HEK293 (cell line): Measurements from ENCODE around the gene CCDC178.

Experiments used
- CTCF ChIA-PET: fragments of 350-600 bp; formaldehyde crosslinking; extraction: SDS; loops from one replicate; lab custom pipeline; 2021; ENCODE audit warnings: antibody characterized with exemption; lab: Yijun Ruan, JAX
- POLR2A ChIA-PET: fragments of 300-600 bp; formaldehyde crosslinking; extraction: SDS; loops from one replicate; lab custom pipeline; 2020; ENCODE audit warnings: antibody characterized with exemption, inconsistent platforms; lab: Yijun Ruan, JAX
- H3K27ac ChIP-seq: fragments of 200-500 bp; sonication (Bioruptor generic); 2 replicates; pipeline ENCODE4 v1.5.1; 2014; ENCODE audit warnings: low read depth, low read length, control low read depth, inconsistent platforms; ENCODE audit errors: extremely low read depth
- H3K36me3 ChIP-seq, 2 experiments: fragments of 200-500 bp in 1 of 2; sonication (Bioruptor generic) in 1 of 2; 1 replicate in 1 of 2; 2 replicates in 1 of 2; pipeline ENCODE4 v1.5.1; 2014 to 2017; ENCODE audit warnings: inconsistent platforms in 2 of 2, low read length in 2 of 2; ENCODE audit not compliant: control insufficient read depth in 2 of 2, insufficient read depth in 1 of 2
- H3K4me1 ChIP-seq: fragments of 200-500 bp; sonication (Bioruptor generic); 2 replicates; pipeline ENCODE4 v1.5.1; 2014; ENCODE audit warnings: mild to moderate bottlenecking, low read length, inconsistent platforms; ENCODE audit not compliant: control insufficient read depth, insufficient read depth
- H3K4me3 ChIP-seq: 2 replicates; pipeline ENCODE4 v1.5.1; 2011; ENCODE audit warnings: low read depth, mild to moderate bottlenecking, control low read depth, low read length, moderate library complexity
- H3K9me3 ChIP-seq: fragments of 200-500 bp; sonication (Bioruptor generic); 2 replicates; pipeline ENCODE4 v1.5.1; 2014; ENCODE audit warnings: low read depth, low read length, inconsistent platforms; ENCODE audit not compliant: control insufficient read depth, insufficient read depth
- BCL11B ChIP-seq: fragments of 450-650 bp; formaldehyde crosslinking; IDR thresholded peaks from 2 replicates; pipeline ENCODE4 v1.5.1; 2016; ENCODE audit warnings: low read depth, missing biosample characterization, missing genetic modification characterization
- MYNN ChIP-seq: fragments of 450-650 bp; formaldehyde crosslinking; IDR thresholded peaks from 2 replicates; pipeline ENCODE4 v1.5.1; 2016; ENCODE audit warnings: missing biosample characterization, missing genetic modification characterization, borderline replicate concordance
- ZBTB49 ChIP-seq: fragments of 450-650 bp; formaldehyde crosslinking; IDR thresholded peaks from 2 replicates; pipeline ENCODE4 v1.5.1; 2016; ENCODE audit warnings: missing biosample characterization, missing genetic modification characterization, low read depth
- ZFHX2 ChIP-seq: fragments of 450-650 bp; formaldehyde crosslinking; conservative IDR thresholded peaks from 2 replicates; pipeline ENCODE4 v1.5.1; 2016; ENCODE audit warnings: missing biosample characterization, missing genetic modification characterization
- ZNF169 ChIP-seq: fragments of 450-650 bp; formaldehyde crosslinking; IDR thresholded peaks from 2 replicates; pipeline ENCODE4 v1.5.1; 2016; ENCODE audit warnings: missing biosample characterization, missing genetic modification characterization
- ZNF202 ChIP-seq: fragments of 450-650 bp; formaldehyde crosslinking; IDR thresholded peaks from 2 replicates; pipeline ENCODE4 v1.5.1; 2016; ENCODE audit warnings: missing biosample characterization, missing genetic modification characterization, borderline replicate concordance
- ZNF335 ChIP-seq: fragments of 450-650 bp; formaldehyde crosslinking; conservative IDR thresholded peaks from 2 replicates; pipeline ENCODE4 v1.5.1; 2016; ENCODE audit warnings: missing biosample characterization, missing genetic modification characterization
- ZNF530 ChIP-seq: fragments of 450-650 bp; formaldehyde crosslinking; IDR thresholded peaks from 2 replicates; pipeline ENCODE4 v1.5.1; 2016; ENCODE audit warnings: low read depth, missing biosample characterization, missing genetic modification characterization
- ZNF549 ChIP-seq: fragments of 450-650 bp; IDR thresholded peaks from 2 replicates; pipeline ENCODE4 v1.5.1; 2018; ENCODE audit warnings: missing biosample characterization, missing genetic modification characterization, mild to moderate bottlenecking, inconsistent platforms, moderate library complexity
- ZNF624 ChIP-seq: fragments of 450-650 bp; formaldehyde crosslinking; IDR thresholded peaks from 2 replicates; pipeline ENCODE4 v1.5.1; 2017; ENCODE audit warnings: missing biosample characterization, missing genetic modification characterization
- ZNF785 ChIP-seq: fragments of 450-650 bp; formaldehyde crosslinking; IDR thresholded peaks from 2 replicates; pipeline ENCODE4 v1.5.1; 2016; ENCODE audit warnings: missing biosample characterization, missing genetic modification characterization
- TF ChIP-seq, protein P1 (sequence below): fragments of 450-650 bp; formaldehyde crosslinking; IDR thresholded peaks from 2 replicates; pipeline ENCODE4 v1.5.0; 2017; ENCODE audit warnings: missing biosample characterization, missing genetic modification characterization, borderline replicate concordance
- TF ChIP-seq, protein P2 (sequence below): fragments of 450-650 bp; formaldehyde crosslinking; conservative IDR thresholded peaks from 2 replicates; pipeline ENCODE4 v1.5.1; 2016; ENCODE audit warnings: low read depth, missing biosample characterization, missing genetic modification characterization
- TF ChIP-seq, protein P3 (sequence below): fragments of 450-650 bp; formaldehyde crosslinking; IDR thresholded peaks from 2 replicates; pipeline ENCODE4 v1.5.1; 2017; ENCODE audit warnings: missing biosample characterization, missing genetic modification characterization
- TF ChIP-seq, protein P4 (sequence below): fragments of 450-650 bp; formaldehyde crosslinking; IDR thresholded peaks from 2 replicates; pipeline ENCODE4 v1.5.1; 2016; ENCODE audit warnings: missing biosample characterization, missing genetic modification characterization
- TF ChIP-seq, protein P5 (sequence below): fragments of 450-650 bp; formaldehyde crosslinking; IDR thresholded peaks from 2 replicates; pipeline ENCODE4 v1.5.1; 2016; ENCODE audit warnings: missing biosample characterization, missing genetic modification characterization

The CCDC178 gene

GRCh38 chr18:33460681-33461080, 20.2 kb upstream of the CCDC178 start:
- ChIA-PET CTCF (interaction anchor here (0.6 kb wide), 1 partner anchor 85 kb away, joined by 5 read pairs; no protein-coding TSS in a partner anchor), POLR2A (no interaction called here)
- Histone ChIP-seq H3K9me3 (no peaks in the 10 kb centered on the region), H3K27ac (no peak overlapping the region), H3K4me1 (no peaks in the 10 kb centered on the region), H3K36me3 (no peaks in the 10 kb centered on the region), H3K4me3 (no peak overlapping the region)
- no peak for TF ChIP-seq ZFHX2 (tag by site-specific recombination)
- no peak for TF ChIP-seq ZNF169 (tag by site-specific recombination)
- TF ChIP-seq, protein P1, sequence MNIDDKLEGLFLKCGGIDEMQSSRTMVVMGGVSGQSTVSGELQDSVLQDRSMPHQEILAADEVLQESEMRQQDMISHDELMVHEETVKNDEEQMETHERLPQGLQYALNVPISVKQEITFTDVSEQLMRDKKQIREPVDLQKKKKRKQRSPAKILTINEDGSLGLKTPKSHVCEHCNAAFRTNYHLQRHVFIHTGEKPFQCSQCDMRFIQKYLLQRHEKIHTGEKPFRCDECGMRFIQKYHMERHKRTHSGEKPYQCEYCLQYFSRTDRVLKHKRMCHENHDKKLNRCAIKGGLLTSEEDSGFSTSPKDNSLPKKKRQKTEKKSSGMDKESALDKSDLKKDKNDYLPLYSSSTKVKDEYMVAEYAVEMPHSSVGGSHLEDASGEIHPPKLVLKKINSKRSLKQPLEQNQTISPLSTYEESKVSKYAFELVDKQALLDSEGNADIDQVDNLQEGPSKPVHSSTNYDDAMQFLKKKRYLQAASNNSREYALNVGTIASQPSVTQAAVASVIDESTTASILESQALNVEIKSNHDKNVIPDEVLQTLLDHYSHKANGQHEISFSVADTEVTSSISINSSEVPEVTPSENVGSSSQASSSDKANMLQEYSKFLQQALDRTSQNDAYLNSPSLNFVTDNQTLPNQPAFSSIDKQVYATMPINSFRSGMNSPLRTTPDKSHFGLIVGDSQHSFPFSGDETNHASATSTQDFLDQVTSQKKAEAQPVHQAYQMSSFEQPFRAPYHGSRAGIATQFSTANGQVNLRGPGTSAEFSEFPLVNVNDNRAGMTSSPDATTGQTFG (tag by site-specific recombination): no peak
- TF ChIP-seq ZNF624: no peak
- TF ChIP-seq, protein P2, sequence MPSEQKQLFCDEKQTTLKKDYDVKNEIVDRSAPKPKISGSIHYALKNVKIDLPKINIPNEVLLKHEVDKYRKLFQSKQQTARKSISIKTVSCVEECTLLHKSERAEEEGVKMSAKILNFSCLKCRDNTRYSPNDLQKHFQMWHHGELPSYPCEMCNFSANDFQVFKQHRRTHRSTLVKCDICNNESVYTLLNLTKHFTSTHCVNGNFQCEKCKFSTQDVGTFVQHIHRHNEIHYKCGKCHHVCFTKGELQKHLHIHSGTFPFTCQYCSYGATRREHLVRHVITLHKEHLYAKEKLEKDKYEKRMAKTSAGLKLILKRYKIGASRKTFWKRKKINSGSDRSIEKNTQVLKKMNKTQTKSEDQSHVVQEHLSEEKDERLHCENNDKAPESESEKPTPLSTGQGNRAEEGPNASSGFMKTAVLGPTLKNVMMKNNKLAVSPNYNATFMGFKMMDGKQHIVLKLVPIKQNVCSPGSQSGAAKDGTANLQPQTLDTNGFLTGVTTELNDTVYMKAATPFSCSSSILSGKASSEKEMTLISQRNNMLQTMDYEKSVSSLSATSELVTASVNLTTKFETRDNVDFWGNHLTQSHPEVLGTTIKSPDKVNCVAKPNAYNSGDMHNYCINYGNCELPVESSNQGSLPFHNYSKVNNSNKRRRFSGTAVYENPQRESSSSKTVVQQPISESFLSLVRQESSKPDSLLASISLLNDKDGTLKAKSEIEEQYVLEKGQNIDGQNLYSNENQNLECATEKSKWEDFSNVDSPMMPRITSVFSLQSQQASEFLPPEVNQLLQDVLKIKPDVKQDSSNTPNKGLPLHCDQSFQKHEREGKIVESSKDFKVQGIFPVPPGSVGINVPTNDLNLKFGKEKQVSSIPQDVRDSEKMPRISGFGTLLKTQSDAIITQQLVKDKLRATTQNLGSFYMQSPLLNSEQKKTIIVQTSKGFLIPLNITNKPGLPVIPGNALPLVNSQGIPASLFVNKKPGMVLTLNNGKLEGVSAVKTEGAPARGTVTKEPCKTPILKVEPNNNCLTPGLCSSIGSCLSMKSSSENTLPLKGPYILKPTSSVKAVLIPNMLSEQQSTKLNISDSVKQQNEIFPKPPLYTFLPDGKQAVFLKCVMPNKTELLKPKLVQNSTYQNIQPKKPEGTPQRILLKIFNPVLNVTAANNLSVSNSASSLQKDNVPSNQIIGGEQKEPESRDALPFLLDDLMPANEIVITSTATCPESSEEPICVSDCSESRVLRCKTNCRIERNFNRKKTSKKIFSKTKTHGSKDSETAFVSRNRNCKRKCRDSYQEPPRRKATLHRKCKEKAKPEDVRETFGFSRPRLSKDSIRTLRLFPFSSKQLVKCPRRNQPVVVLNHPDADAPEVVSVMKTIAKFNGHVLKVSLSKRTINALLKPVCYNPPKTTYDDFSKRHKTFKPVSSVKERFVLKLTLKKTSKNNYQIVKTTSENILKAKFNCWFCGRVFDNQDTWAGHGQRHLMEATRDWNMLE (tag by site-specific recombination): no peak
- no peak for TF ChIP-seq ZNF202 (tag by site-specific recombination)
- TF ChIP-seq, protein P3, sequence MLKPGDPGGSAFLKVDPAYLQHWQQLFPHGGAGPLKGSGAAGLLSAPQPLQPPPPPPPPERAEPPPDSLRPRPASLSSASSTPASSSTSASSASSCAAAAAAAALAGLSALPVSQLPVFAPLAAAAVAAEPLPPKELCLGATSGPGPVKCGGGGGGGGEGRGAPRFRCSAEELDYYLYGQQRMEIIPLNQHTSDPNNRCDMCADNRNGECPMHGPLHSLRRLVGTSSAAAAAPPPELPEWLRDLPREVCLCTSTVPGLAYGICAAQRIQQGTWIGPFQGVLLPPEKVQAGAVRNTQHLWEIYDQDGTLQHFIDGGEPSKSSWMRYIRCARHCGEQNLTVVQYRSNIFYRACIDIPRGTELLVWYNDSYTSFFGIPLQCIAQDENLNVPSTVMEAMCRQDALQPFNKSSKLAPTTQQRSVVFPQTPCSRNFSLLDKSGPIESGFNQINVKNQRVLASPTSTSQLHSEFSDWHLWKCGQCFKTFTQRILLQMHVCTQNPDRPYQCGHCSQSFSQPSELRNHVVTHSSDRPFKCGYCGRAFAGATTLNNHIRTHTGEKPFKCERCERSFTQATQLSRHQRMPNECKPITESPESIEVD: no peak
- TF ChIP-seq BCL11B (tag by site-specific recombination): no peak
- no peak for TF ChIP-seq ZNF549 (tag by site-specific recombination)
- TF ChIP-seq ZBTB49: no peak
- TF ChIP-seq, protein P4, sequence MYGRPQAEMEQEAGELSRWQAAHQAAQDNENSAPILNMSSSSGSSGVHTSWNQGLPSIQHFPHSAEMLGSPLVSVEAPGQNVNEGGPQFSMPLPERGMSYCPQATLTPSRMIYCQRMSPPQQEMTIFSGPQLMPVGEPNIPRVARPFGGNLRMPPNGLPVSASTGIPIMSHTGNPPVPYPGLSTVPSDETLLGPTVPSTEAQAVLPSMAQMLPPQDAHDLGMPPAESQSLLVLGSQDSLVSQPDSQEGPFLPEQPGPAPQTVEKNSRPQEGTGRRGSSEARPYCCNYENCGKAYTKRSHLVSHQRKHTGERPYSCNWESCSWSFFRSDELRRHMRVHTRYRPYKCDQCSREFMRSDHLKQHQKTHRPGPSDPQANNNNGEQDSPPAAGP (tag by site-specific recombination): no peak

GRCh38 chr18:33459612-33460011, 19.1 kb upstream of the CCDC178 start:
- Histone ChIP-seq H3K4me3 (no peak overlapping the region), H3K9me3 (no peaks in the 10 kb centered on the region), H3K36me3 (no peaks in the 10 kb centered on the region), H3K27ac (no peak overlapping the region), H3K4me1 (no peaks in the 10 kb centered on the region)
- ChIA-PET CTCF (interaction anchor here (0.6 to 1.1 kb wide), 5 partner anchors 46 to 825 kb away, joined by 3 to 5 read pairs (median 3); no protein-coding TSS in a partner anchor), POLR2A (no interaction called here)
- TF ChIP-seq, protein P5, sequence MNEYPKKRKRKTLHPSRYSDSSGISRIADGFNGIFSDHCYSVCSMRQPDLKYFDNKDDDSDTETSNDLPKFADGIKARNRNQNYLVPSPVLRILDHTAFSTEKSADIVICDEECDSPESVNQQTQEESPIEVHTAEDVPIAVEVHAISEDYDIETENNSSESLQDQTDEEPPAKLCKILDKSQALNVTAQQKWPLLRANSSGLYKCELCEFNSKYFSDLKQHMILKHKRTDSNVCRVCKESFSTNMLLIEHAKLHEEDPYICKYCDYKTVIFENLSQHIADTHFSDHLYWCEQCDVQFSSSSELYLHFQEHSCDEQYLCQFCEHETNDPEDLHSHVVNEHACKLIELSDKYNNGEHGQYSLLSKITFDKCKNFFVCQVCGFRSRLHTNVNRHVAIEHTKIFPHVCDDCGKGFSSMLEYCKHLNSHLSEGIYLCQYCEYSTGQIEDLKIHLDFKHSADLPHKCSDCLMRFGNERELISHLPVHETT (tag by site-specific recombination): no peak
- TF ChIP-seq MYNN (tag by site-specific recombination) (no peak), ZNF785 (tag by site-specific recombination) (no peak), ZNF530 (tag by site-specific recombination) (no peak), ZNF335 (tag by site-specific recombination) (no peak)
